Measurements from ENCODE around the gene GJA5.

Gene GJA5

GRCh38 chr1:147785794-147786506 lies 25.5 kb upstream of the GJA5 start:
- Histone ChIP-seq H3K36me3 (ENCODE audit: insufficient read depth, low read depth, low read length) (no peaks in the 10 kb centered on the region), H3K4me1 (ENCODE audit: insufficient read depth, low read length) (peaks cover 6% of the 10 kb centered on the region; the same call in 1 of the 2 replicates), H3K27me3 (ENCODE audit: insufficient read depth, low read length) (no peaks in the 10 kb centered on the region), H3K4me3 (ENCODE audit: low read length) (no peak overlapping the region), H3K9me3 (ENCODE audit: insufficient read depth, low read depth, low read length) (no peaks in the 10 kb centered on the region), H3K9ac (ENCODE audit: low read depth, low read length) (no peak overlapping the region), H3K27ac (ENCODE audit: low read length) (no peak overlapping the region)

GRCh38 chr1:147784941-147785340 lies 24.5 kb upstream of the GJA5 start:
- H3K27ac ChIP-seq (ENCODE audit: low read length): no peak overlapping the region
- H3K9ac ChIP-seq (ENCODE audit: low read depth, low read length): no peak overlapping the region
- no peak overlapping the region for H3K4me3 ChIP-seq (ENCODE audit: low read length)
- H3K36me3 ChIP-seq (ENCODE audit: insufficient read depth, low read depth, low read length): no peaks in the 10 kb centered on the region
- H3K9me3 ChIP-seq (ENCODE audit: insufficient read depth, low read depth, low read length): no peaks in the 10 kb centered on the region
- peaks cover 7% of the 10 kb centered on the region; the same call in 1 of the 2 replicates for H3K4me1 ChIP-seq (ENCODE audit: insufficient read depth, low read length)
- H3K27me3 ChIP-seq (ENCODE audit: insufficient read depth, low read length): no peaks in the 10 kb centered on the region

GRCh38 chr1:147781056-147781471 lies 20.7 kb upstream of the GJA5 start:
- Histone ChIP-seq H3K27ac (ENCODE audit: low read length) (no peak overlapping the region), H3K9ac (ENCODE audit: low read depth, low read length) (no peak overlapping the region)

GRCh38 chr1:147777694-147778093 lies 17.3 kb upstream of the GJA5 start:
- H3K27ac ChIP-seq (ENCODE audit: low read length): no peak overlapping the region
- H3K9me3 ChIP-seq (ENCODE audit: insufficient read depth, low read depth, low read length): no peaks in the 10 kb centered on the region
- no peaks in the 10 kb centered on the region for H3K36me3 ChIP-seq (ENCODE audit: insufficient read depth, low read depth, low read length)
- no peaks in the 10 kb centered on the region for H3K27me3 ChIP-seq (ENCODE audit: insufficient read depth, low read length)
- H3K4me3 ChIP-seq (ENCODE audit: low read length): no peak overlapping the region
- peaks cover 16% of the 10 kb centered on the region; the same call in 1 of the 2 replicates for H3K4me1 ChIP-seq (ENCODE audit: insufficient read depth, low read length)
- no peak overlapping the region for H3K9ac ChIP-seq (ENCODE audit: low read depth, low read length)

More at GRCh38 chr1:147781056-147781471, 20.7 kb upstream of the GJA5 start:
- H3K4me3 ChIP-seq (ENCODE audit: low read length): no peak overlapping the region
- no peaks in the 10 kb centered on the region for H3K9me3 ChIP-seq (ENCODE audit: insufficient read depth, low read depth, low read length)
- no peaks in the 10 kb centered on the region for H3K36me3 ChIP-seq (ENCODE audit: insufficient read depth, low read depth, low read length)
- no peaks in the 10 kb centered on the region for H3K27me3 ChIP-seq (ENCODE audit: insufficient read depth, low read length)
- H3K4me1 ChIP-seq (ENCODE audit: insufficient read depth, low read length): peaks cover 7% of the 10 kb centered on the region; the same call in 1 of the 2 replicates

GRCh38 chr1:147773215-147773715 lies 12.9 kb upstream of the GJA5 start:
- H3K9ac ChIP-seq (ENCODE audit: low read depth, low read length): no peak overlapping the region
- H3K36me3 ChIP-seq (ENCODE audit: insufficient read depth, low read depth, low read length): no peaks in the 10 kb centered on the region
- no peak overlapping the region for H3K27ac ChIP-seq (ENCODE audit: low read length)
- H3K4me1 ChIP-seq (ENCODE audit: insufficient read depth, low read length): peaks cover 9% of the 10 kb centered on the region; the same call in 1 of the 2 replicates
- peak overlapping the region; percentile 45; the same call in 1 of the 2 replicates for H3K4me3 ChIP-seq (ENCODE audit: low read length)
- no peaks in the 10 kb centered on the region for H3K27me3 ChIP-seq (ENCODE audit: insufficient read depth, low read length)
- no peaks in the 10 kb centered on the region for H3K9me3 ChIP-seq (ENCODE audit: insufficient read depth, low read depth, low read length)

GRCh38 chr1:147772570-147772969 lies 12.2 kb upstream of the GJA5 start:
- Histone ChIP-seq H3K9me3 (ENCODE audit: insufficient read depth, low read depth, low read length) (no peaks in the 10 kb centered on the region), H3K4me1 (ENCODE audit: insufficient read depth, low read length) (peaks cover 9% of the 10 kb centered on the region; the same call in 1 of the 2 replicates), H3K27me3 (ENCODE audit: insufficient read depth, low read length) (no peaks in the 10 kb centered on the region), H3K27ac (ENCODE audit: low read length) (no peak overlapping the region), H3K4me3 (ENCODE audit: low read length) (peak overlapping the region; percentile 45; the same call in 1 of the 2 replicates), H3K36me3 (ENCODE audit: insufficient read depth, low read depth, low read length) (no peaks in the 10 kb centered on the region), H3K9ac (ENCODE audit: low read depth, low read length) (no peak overlapping the region)

GRCh38 chr1:147771226-147772125 lies 11.1 kb upstream of the GJA5 start:
- H3K4me3 ChIP-seq (ENCODE audit: low read length): no peak overlapping the region
- H3K4me1 ChIP-seq (ENCODE audit: insufficient read depth, low read length): peaks cover 9% of the 10 kb centered on the region; the same call in 1 of the 2 replicates
- no peak overlapping the region for H3K9ac ChIP-seq (ENCODE audit: low read depth, low read length)
- no peaks in the 10 kb centered on the region for H3K36me3 ChIP-seq (ENCODE audit: insufficient read depth, low read depth, low read length)
- no peaks in the 10 kb centered on the region for H3K9me3 ChIP-seq (ENCODE audit: insufficient read depth, low read depth, low read length)
- H3K27ac ChIP-seq (ENCODE audit: low read length): no peak overlapping the region
- H3K27me3 ChIP-seq (ENCODE audit: insufficient read depth, low read length): no peaks in the 10 kb centered on the region

- Histone ChIP-seq H3K36me3 (ENCODE audit: insufficient read depth, low read depth, low read length) (no peaks in the 10 kb centered on the region), H3K27me3 (ENCODE audit: insufficient read depth, low read length) (no peaks in the 10 kb centered on the region), H3K4me1 (ENCODE audit: insufficient read depth, low read length) (peaks cover 9% of the 10 kb centered on the region; the same call in 1 of the 2 replicates), H3K27ac (ENCODE audit: low read length) (no peak overlapping the region), H3K9ac (ENCODE audit: low read depth, low read length) (no peak overlapping the region), H3K4me3 (ENCODE audit: low read length) (no peak overlapping the region), H3K9me3 (ENCODE audit: insufficient read depth, low read depth, low read length) (no peaks in the 10 kb centered on the region)
Measured at GRCh38 chr1:147769106-147769505, 8.7 kb upstream of the GJA5 start.

GRCh38 chr1:147768582-147768981 lies 8.2 kb upstream of the GJA5 start:
- Histone ChIP-seq H3K9me3 (ENCODE audit: insufficient read depth, low read depth, low read length) (no peaks in the 10 kb centered on the region), H3K27ac (ENCODE audit: low read length) (no peak overlapping the region), H3K27me3 (ENCODE audit: insufficient read depth, low read length) (no peaks in the 10 kb centered on the region), H3K4me3 (ENCODE audit: low read length) (no peak overlapping the region), H3K4me1 (ENCODE audit: insufficient read depth, low read length) (peaks cover 9% of the 10 kb centered on the region; the same call in 1 of the 2 replicates), H3K36me3 (ENCODE audit: insufficient read depth, low read depth, low read length) (no peaks in the 10 kb centered on the region), H3K9ac (ENCODE audit: low read depth, low read length) (no peak overlapping the region)

- no peak overlapping the region for H3K27ac ChIP-seq (ENCODE audit: low read length)
- H3K27me3 ChIP-seq (ENCODE audit: insufficient read depth, low read length): no peaks in the 10 kb centered on the region
- H3K9ac ChIP-seq (ENCODE audit: low read depth, low read length): no peak overlapping the region
- no peak overlapping the region for H3K4me3 ChIP-seq (ENCODE audit: low read length)
- H3K36me3 ChIP-seq (ENCODE audit: insufficient read depth, low read depth, low read length): no peaks in the 10 kb centered on the region
- peaks cover 4% of the 10 kb centered on the region; the same call in 1 of the 2 replicates for H3K4me1 ChIP-seq (ENCODE audit: insufficient read depth, low read length)
- no peaks in the 10 kb centered on the region for H3K9me3 ChIP-seq (ENCODE audit: insufficient read depth, low read depth, low read length)
Measured at GRCh38 chr1:147768101-147768500, 7.7 kb upstream of the GJA5 start.

- H3K4me1 ChIP-seq (ENCODE audit: insufficient read depth, low read length): no peaks in the 10 kb centered on the region
- no peaks in the 10 kb centered on the region for H3K27me3 ChIP-seq (ENCODE audit: insufficient read depth, low read length)
- no peak overlapping the region for H3K4me3 ChIP-seq (ENCODE audit: low read length)
- H3K36me3 ChIP-seq (ENCODE audit: insufficient read depth, low read depth, low read length): no peaks in the 10 kb centered on the region
- H3K27ac ChIP-seq (ENCODE audit: low read length): no peak overlapping the region
- no peak overlapping the region for H3K9ac ChIP-seq (ENCODE audit: low read depth, low read length)
- H3K9me3 ChIP-seq (ENCODE audit: insufficient read depth, low read depth, low read length): no peaks in the 10 kb centered on the region
Measured at GRCh38 chr1:147762233-147763024, 2.0 kb upstream of the GJA5 start.

Measured in iPS-20b (cell line).